SU-DHL-6 (cell line): ENCODE results near the gene SLC28A2.

Source experiments
- H2AFZ ChIP-seq: fragments of 200-600 bp; sonication (generic); 2 replicates; pipeline ENCODE4 v1.6.1; 2014; ENCODE audit warnings: low read depth, mild to moderate bottlenecking, moderate library complexity, mixed read lengths, antibody characterized with exemption, low read length; ENCODE audit not compliant: severe bottlenecking
- H3F3A ChIP-seq: fragments of 200-600 bp; shearing (Covaris generic); 2 replicates; pipeline ENCODE4 v1.6.0; 2016; ENCODE audit warnings: antibody characterized with exemption, mild to moderate bottlenecking; ENCODE audit not compliant: insufficient read depth
- H3K27ac ChIP-seq: fragments of 200-600 bp; sonication (generic); 2 replicates; pipeline ENCODE4 v1.5.1; 2016; ENCODE audit warnings: low read depth, mild to moderate bottlenecking, low read length, moderate library complexity, mixed read lengths
- H3K27me3 ChIP-seq: fragments of 200-600 bp; sonication (generic), shearing (Covaris generic); 2 replicates; pipeline ENCODE4 v1.6.0; 2014; ENCODE audit warnings: mild to moderate bottlenecking, low read length
- H3K36me3 ChIP-seq: fragments of 200-600 bp; sonication (generic); 2 replicates; pipeline ENCODE4 v1.6.1; 2014; ENCODE audit warnings: mild to moderate bottlenecking, low read length, mixed read lengths
- H3K4me2 ChIP-seq: fragments of 300-600, 200-600 bp; shearing (Covaris generic), sonication (generic); 2 replicates; pipeline ENCODE4 v1.6.0; 2014; ENCODE audit warnings: low read length, low read depth, mild to moderate bottlenecking; ENCODE audit not compliant: poor library complexity, severe bottlenecking
- H3K4me3 ChIP-seq: fragments of 200-600 bp; sonication (generic); 2 replicates; pipeline ENCODE4 v1.5.1; 2014; ENCODE audit warnings: antibody characterized with exemption, low read length, mild to moderate bottlenecking, mixed read lengths; ENCODE audit not compliant: insufficient read depth, poor library complexity, severe bottlenecking
- H3K79me2 ChIP-seq: fragments of 200-600 bp; sonication (generic); 2 replicates; pipeline ENCODE4 v1.6.1; 2014; ENCODE audit warnings: mild to moderate bottlenecking, low read length, moderate library complexity; ENCODE audit not compliant: insufficient read depth
- H3K9ac ChIP-seq: fragments of 200-600 bp; sonication (generic); 2 replicates; pipeline ENCODE4 v1.7.0; 2014; ENCODE audit warnings: mild to moderate bottlenecking, low read length
- H3K9me2 ChIP-seq: fragments of 200-600 bp; sonication (generic); replicated peaks from 2 replicates; pipeline ENCODE4 v1.6.1; 2014; ENCODE audit warnings: low read length; ENCODE audit not compliant: insufficient read depth
- H3K9me3 ChIP-seq: fragments of 200-600 bp; sonication (generic); 2 replicates; pipeline ENCODE4 v1.6.1; 2014; ENCODE audit warnings: low read length, mixed read lengths; ENCODE audit not compliant: insufficient read depth
- H4K20me1 ChIP-seq: fragments of 200-600 bp; sonication (generic); 2 replicates; pipeline ENCODE4 v1.6.1; 2014; ENCODE audit warnings: low read depth, mild to moderate bottlenecking, antibody characterized with exemption, low read length, moderate library complexity, mixed read lengths
- CTCF ChIP-seq: fragments of 200-600 bp; sonication (generic); IDR thresholded peaks from one replicate; pipeline ENCODE4 v1.5.1; 2017; ENCODE audit warnings: antibody characterized with exemption, mild to moderate bottlenecking, low read length, moderate library complexity; ENCODE audit not compliant: insufficient read depth, poor library complexity, severe bottlenecking
- EZH2phosphoT487 ChIP-seq: fragments of 200-600 bp; sonication (generic), shearing (Covaris generic); conservative IDR thresholded peaks from 2 replicates; pipeline ENCODE4 v1.6.1; 2018; ENCODE audit warnings: mild to moderate bottlenecking, antibody characterized with exemption, low read length, moderate library complexity, mixed read lengths

SLC28A2 gene

GRCh38 chr15:45212493-45212892, 39.5 kb upstream of the SLC28A2 start:
- Histone ChIP-seq H3K27me3 (no peaks in the 10 kb centered on the region), H3F3A (no peaks in the 10 kb centered on the region), H3K4me2 (no peak overlapping the region), H3K4me3 (no peak overlapping the region), H3K9me2 (no peaks in the 10 kb centered on the region), H3K36me3 (no peaks in the 10 kb centered on the region), H3K9ac (no peak overlapping the region), H4K20me1 (no peaks in the 10 kb centered on the region), H2AFZ (no peak overlapping the region), H3K9me3 (no peaks in the 10 kb centered on the region), H3K27ac (no peak overlapping the region), H3K79me2 (no peaks in the 10 kb centered on the region)
- no peak for TF ChIP-seq EZH2phosphoT487
- no peak for TF ChIP-seq CTCF

GRCh38 chr15:45221053-45221599, 30.9 kb upstream of the SLC28A2 start:
- Histone ChIP-seq H3K27ac (no peak overlapping the region), H3K9ac (no peak overlapping the region), H3K36me3 (no peaks in the 10 kb centered on the region), H3K79me2 (no peaks in the 10 kb centered on the region), H4K20me1 (no peaks in the 10 kb centered on the region), H3K9me2 (no peaks in the 10 kb centered on the region), H3K4me3 (no peak overlapping the region), H3K27me3 (no peaks in the 10 kb centered on the region), H3F3A (no peaks in the 10 kb centered on the region), H2AFZ (no peak overlapping the region), H3K4me2 (no peak overlapping the region), H3K9me3 (no peaks in the 10 kb centered on the region)
- no peak for TF ChIP-seq CTCF
- TF ChIP-seq EZH2phosphoT487: no peak

- no peak overlapping the region for H3K27ac ChIP-seq
- no peaks in the 10 kb centered on the region for H3K79me2 ChIP-seq
- no peak overlapping the region for H3K9ac ChIP-seq
- H3K9me3 ChIP-seq: no peaks in the 10 kb centered on the region
- no peak overlapping the region for H3K4me3 ChIP-seq
- no peaks in the 10 kb centered on the region for H3K9me2 ChIP-seq
- H3K4me2 ChIP-seq: no peak overlapping the region
- H2AFZ ChIP-seq: no peak overlapping the region
- TF ChIP-seq EZH2phosphoT487: no peak
- TF ChIP-seq CTCF: no peak
- no peaks in the 10 kb centered on the region for H3K36me3 ChIP-seq
- no peaks in the 10 kb centered on the region for H3K27me3 ChIP-seq
- no peaks in the 10 kb centered on the region for H4K20me1 ChIP-seq
- no peaks in the 10 kb centered on the region for H3F3A ChIP-seq
These were observed 30.1 kb upstream of the SLC28A2 start for GRCh38 chr15:45221967-45222366.
